ENCODE results near the gene SLC6A14.

Gene SLC6A14

GRCh38 chrX:116436358-116436816 lies at the start of gene SLC6A14:
Gene SLC6A14 (plus strand): TSS chrX:116436606. CDS start chrX:116436710, 104 bp downstream.
- ATAC-seq (ENCODE audit: low read depth) (no peak), DNase-seq (ENCODE audit: low spot score in 2 of 2) (no peak)
- H3K27me3 Mint-ChIP-seq: no peaks in the 10 kb centered on the region
- no peak within 1 kb of the TSS for H3K27ac Mint-ChIP-seq
- no peaks in the 10 kb centered on the region for H3K4me1 Mint-ChIP-seq
- H3K4me3 Mint-ChIP-seq: no peak within 1 kb of the TSS
- H3K36me3 Mint-ChIP-seq: no peaks in the 10 kb centered on the region
- no peaks in the 10 kb centered on the region for H3K9me3 Mint-ChIP-seq

GRCh38 chrX:116395752-116396151 lies 40.7 kb upstream of the SLC6A14 start:
- no peak for ATAC-seq (ENCODE audit: low read depth)
- H3K36me3 Mint-ChIP-seq: no peaks in the 10 kb centered on the region
- H3K4me1 Mint-ChIP-seq: no peaks in the 10 kb centered on the region
- H3K27ac Mint-ChIP-seq: no peak overlapping the region
- no peak for DNase-seq (ENCODE audit: low spot score in 2 of 2)
- H3K9me3 Mint-ChIP-seq: no peaks in the 10 kb centered on the region
- H3K4me3 Mint-ChIP-seq: no peak overlapping the region
- H3K27me3 Mint-ChIP-seq: no peaks in the 10 kb centered on the region

- H3K27ac Mint-ChIP-seq: no peak overlapping the region
- H3K4me3 Mint-ChIP-seq: no peak overlapping the region
- no peaks in the 10 kb centered on the region for H3K27me3 Mint-ChIP-seq
- H3K9me3 Mint-ChIP-seq: peaks cover 3% of the 10 kb centered on the region
- DNase-seq (ENCODE audit: low spot score in 2 of 2) (no peak), ATAC-seq (ENCODE audit: low read depth) (no peak)
- no peaks in the 10 kb centered on the region for H3K4me1 Mint-ChIP-seq
- no peaks in the 10 kb centered on the region for H3K36me3 Mint-ChIP-seq
Observed at GRCh38 chrX:116399681-116400080, 36.7 kb upstream of the SLC6A14 start.

- H3K36me3 Mint-ChIP-seq: no peaks in the 10 kb centered on the region
Observed at GRCh38 chrX:116409219-116409618, 27.2 kb upstream of the SLC6A14 start.

GRCh38 chrX:116413273-116413672 lies 23.1 kb upstream of the SLC6A14 start:
- no peak for ATAC-seq (ENCODE audit: low read depth)

More at GRCh38 chrX:116409219-116409618, 27.2 kb upstream of the SLC6A14 start:
- no peaks in the 10 kb centered on the region for H3K4me1 Mint-ChIP-seq
- H3K9me3 Mint-ChIP-seq: peaks cover 5% of the 10 kb centered on the region
- DNase-seq (ENCODE audit: low spot score in 2 of 2) (no peak), ATAC-seq (ENCODE audit: low read depth) (no peak)
- H3K27me3 Mint-ChIP-seq: no peaks in the 10 kb centered on the region
- H3K4me3 Mint-ChIP-seq: no peak overlapping the region
- no peak overlapping the region for H3K27ac Mint-ChIP-seq

GRCh38 chrX:116417214-116417613 lies 19.2 kb upstream of the SLC6A14 start:
- no peak overlapping the region for H3K27ac Mint-ChIP-seq

More at GRCh38 chrX:116413273-116413672, 23.1 kb upstream of the SLC6A14 start:
- Mint-ChIP-seq H3K36me3 (no peaks in the 10 kb centered on the region), H3K4me3 (no peak overlapping the region), H3K9me3 (no peaks in the 10 kb centered on the region), H3K27ac (no peak overlapping the region), H3K27me3 (no peaks in the 10 kb centered on the region), H3K4me1 (no peaks in the 10 kb centered on the region)
- no peak for DNase-seq (ENCODE audit: low spot score in 2 of 2)

GRCh38 chrX:116417968-116418367 lies 18.4 kb upstream of the SLC6A14 start:
- Mint-ChIP-seq H3K27me3 (no peaks in the 10 kb centered on the region), H3K36me3 (no peaks in the 10 kb centered on the region), H3K4me3 (no peak overlapping the region), H3K27ac (no peak overlapping the region), H3K4me1 (no peaks in the 10 kb centered on the region), H3K9me3 (no peaks in the 10 kb centered on the region)
- ATAC-seq (ENCODE audit: low read depth) (no peak), DNase-seq (ENCODE audit: low spot score in 2 of 2) (no peak)

More at GRCh38 chrX:116417214-116417613, 19.2 kb upstream of the SLC6A14 start:
- Mint-ChIP-seq H3K27me3 (no peaks in the 10 kb centered on the region), H3K36me3 (no peaks in the 10 kb centered on the region), H3K4me3 (no peak overlapping the region), H3K9me3 (no peaks in the 10 kb centered on the region), H3K4me1 (no peaks in the 10 kb centered on the region)
- DNase-seq (ENCODE audit: low spot score in 2 of 2) (no peak), ATAC-seq (ENCODE audit: low read depth) (no peak)

- no peaks in the 10 kb centered on the region for H3K4me1 Mint-ChIP-seq
- no peak for ATAC-seq (ENCODE audit: low read depth)
- H3K36me3 Mint-ChIP-seq: no peaks in the 10 kb centered on the region
- no peaks in the 10 kb centered on the region for H3K27me3 Mint-ChIP-seq
- no peak for DNase-seq (ENCODE audit: low spot score in 2 of 2)
- no peak overlapping the region for H3K27ac Mint-ChIP-seq
- H3K4me3 Mint-ChIP-seq: no peak overlapping the region
- H3K9me3 Mint-ChIP-seq: no peaks in the 10 kb centered on the region
Observed at GRCh38 chrX:116427978-116428377, 8.4 kb upstream of the SLC6A14 start.

- DNase-seq (ENCODE audit: low spot score in 2 of 2): no peak
- Mint-ChIP-seq H3K9me3 (no peaks in the 10 kb centered on the region), H3K27ac (no peak overlapping the region), H3K27me3 (no peaks in the 10 kb centered on the region), H3K4me3 (no peak overlapping the region), H3K4me1 (no peaks in the 10 kb centered on the region), H3K36me3 (no peaks in the 10 kb centered on the region)
- no peak for ATAC-seq (ENCODE audit: low read depth)
Observed at GRCh38 chrX:116435597-116435996, 809 bp upstream of the SLC6A14 start.

GRCh38 chrX:116449156-116449555 lies 12.8 kb downstream of the SLC6A14 start:
- Mint-ChIP-seq H3K9me3 (peaks cover 4% of the 10 kb centered on the region), H3K4me3 (no peak overlapping the region), H3K36me3 (no peaks in the 10 kb centered on the region), H3K27ac (no peak overlapping the region), H3K27me3 (no peaks in the 10 kb centered on the region), H3K4me1 (no peaks in the 10 kb centered on the region)
- ATAC-seq (ENCODE audit: low read depth) (no peak), DNase-seq (ENCODE audit: low spot score in 2 of 2) (no peak)

GRCh38 chrX:116462822-116463221 lies 26.4 kb downstream of the SLC6A14 start, which contains the start of gene CT83:
Gene CT83 (minus strand): TSS chrX:116462976. CDS start chrX:116462856, 120 bp downstream.
- H3K4me3 Mint-ChIP-seq: no peak within 1 kb of the TSS
- no peak for ATAC-seq (ENCODE audit: low read depth)
- no peak for DNase-seq (ENCODE audit: low spot score in 2 of 2)
- H3K4me1 Mint-ChIP-seq: no peaks in the 10 kb centered on the region
- no peaks in the 10 kb centered on the region for H3K27me3 Mint-ChIP-seq
- no peaks in the 10 kb centered on the region for H3K36me3 Mint-ChIP-seq
- no peak within 1 kb of the TSS for H3K27ac Mint-ChIP-seq
- peaks cover 3% of the 10 kb centered on the region for H3K9me3 Mint-ChIP-seq

- ATAC-seq (ENCODE audit: low read depth): no peak
- Mint-ChIP-seq H3K36me3 (no peaks in the 10 kb centered on the region), H3K9me3 (no peaks in the 10 kb centered on the region), H3K4me1 (no peaks in the 10 kb centered on the region), H3K4me3 (no peak overlapping the region), H3K27me3 (no peaks in the 10 kb centered on the region), H3K27ac (no peak overlapping the region)
- DNase-seq (ENCODE audit: low spot score in 2 of 2): no peak
Observed at GRCh38 chrX:116480059-116480458, 43.7 kb downstream of the SLC6A14 start.

- Mint-ChIP-seq H3K4me3 (no peak overlapping the region), H3K27me3 (no peaks in the 10 kb centered on the region), H3K4me1 (no peaks in the 10 kb centered on the region), H3K27ac (no peak overlapping the region), H3K36me3 (no peaks in the 10 kb centered on the region), H3K9me3 (no peaks in the 10 kb centered on the region)
- ATAC-seq (ENCODE audit: low read depth) (no peak), DNase-seq (ENCODE audit: low spot score in 2 of 2) (no peak)
Observed at GRCh38 chrX:116490104-116490503, 53.7 kb downstream of the SLC6A14 start.

GRCh38 chrX:116493271-116493670 lies 56.9 kb downstream of the SLC6A14 start:
- H3K4me1 Mint-ChIP-seq: no peaks in the 10 kb centered on the region
- H3K27ac Mint-ChIP-seq: no peak overlapping the region
- no peak overlapping the region for H3K4me3 Mint-ChIP-seq
- H3K27me3 Mint-ChIP-seq: no peaks in the 10 kb centered on the region
- no peaks in the 10 kb centered on the region for H3K36me3 Mint-ChIP-seq
- no peak for DNase-seq (ENCODE audit: low spot score in 2 of 2)
- no peak for ATAC-seq (ENCODE audit: low read depth)
- no peaks in the 10 kb centered on the region for H3K9me3 Mint-ChIP-seq

- H3K36me3 Mint-ChIP-seq: no peaks in the 10 kb centered on the region
- H3K4me1 Mint-ChIP-seq: no peaks in the 10 kb centered on the region
- H3K27me3 Mint-ChIP-seq: no peaks in the 10 kb centered on the region
- H3K27ac Mint-ChIP-seq: no peak overlapping the region
- H3K9me3 Mint-ChIP-seq: no peaks in the 10 kb centered on the region
- ATAC-seq (ENCODE audit: low read depth): no peak
- no peak overlapping the region for H3K4me3 Mint-ChIP-seq
- no peak for DNase-seq (ENCODE audit: low spot score in 2 of 2)
Observed at GRCh38 chrX:116499780-116500179, 63.4 kb downstream of the SLC6A14 start.

Measured in memory B cell (primary cell).